ENCODE results near the gene LRRC74B. TPM values are rescaled to one million over a fixed set of nuclear protein-coding genes. Genes with fewer than 3 reads are reported as not detected.
"Not testable (repeated sequence)": the region's sequence is repeated elsewhere in the genome, so short reads cannot be mapped to it uniquely, and the experiment has no call there.

Gene LRRC74B
- polyA plus RNA-seq, 3 donors, result not detected

DNA sequence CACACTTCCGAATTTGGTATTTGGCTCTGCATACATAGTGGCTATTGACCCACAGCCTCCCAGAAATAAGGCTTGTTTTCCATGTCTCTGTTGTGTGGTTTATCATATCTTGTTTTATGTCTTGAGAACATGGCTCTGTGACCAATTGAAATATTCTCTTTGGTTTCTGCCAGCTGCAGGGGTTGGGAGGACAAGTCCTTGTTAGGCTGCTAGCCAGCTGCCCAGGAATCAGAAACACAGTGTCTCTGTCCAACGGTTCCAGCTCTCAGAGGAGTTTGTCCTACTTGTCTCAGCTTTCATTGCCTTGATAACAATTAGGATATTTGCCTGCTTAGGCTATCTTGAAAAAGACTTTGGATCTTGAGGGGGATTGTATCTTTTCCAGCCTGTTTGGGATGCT lies 7.3 kb upstream of the LRRC74B start:
- no peak overlapping the region for H3K4me3 Mint-ChIP-seq
- H3K4me1 Mint-ChIP-seq, result peaks cover 3% of the 10 kb centered on the region
- H3K4me1 ChIP-seq (ENCODE audit: control insufficient read depth in 1 of 2, insufficient read depth in 2 of 2, low read length in 2 of 2), result no peaks in the 10 kb centered on the region
- H3K27me3 Mint-ChIP-seq (ENCODE audit: low read depth in 3 of 3), result peaks cover 6 to 11% (median 7%) of the 10 kb centered on the region in 3 donors
- no peak for DNase-seq
- 64% methylated on average over 1 of the region's 2 CpGs for whole genome bisulfite sequencing (ENCODE audit: insufficient coverage)
- no peak overlapping the region for H3K9ac ChIP-seq (ENCODE audit: insufficient read depth, low read length, poor library complexity, severe bottlenecking)
- peaks cover 0 to 6% of the 10 kb centered on the region in 2 donors for H3K27me3 ChIP-seq (ENCODE audit: control insufficient read depth in 2 of 2, insufficient read depth in 2 of 2, low read length in 2 of 2)
- intact Hi-C loops (cut with micrococcal nuclease), result no loop called here
- H3K27ac Mint-ChIP-seq, result no peak overlapping the region
- no peaks in the 10 kb centered on the region for H3K9me3 ChIP-seq (replicated peaks in 1 of 2; ENCODE audit: control insufficient read depth in 1 of 2, insufficient read depth in 1 of 2, low read length in 2 of 2)
- TF ChIP-seq, protein P1, sequence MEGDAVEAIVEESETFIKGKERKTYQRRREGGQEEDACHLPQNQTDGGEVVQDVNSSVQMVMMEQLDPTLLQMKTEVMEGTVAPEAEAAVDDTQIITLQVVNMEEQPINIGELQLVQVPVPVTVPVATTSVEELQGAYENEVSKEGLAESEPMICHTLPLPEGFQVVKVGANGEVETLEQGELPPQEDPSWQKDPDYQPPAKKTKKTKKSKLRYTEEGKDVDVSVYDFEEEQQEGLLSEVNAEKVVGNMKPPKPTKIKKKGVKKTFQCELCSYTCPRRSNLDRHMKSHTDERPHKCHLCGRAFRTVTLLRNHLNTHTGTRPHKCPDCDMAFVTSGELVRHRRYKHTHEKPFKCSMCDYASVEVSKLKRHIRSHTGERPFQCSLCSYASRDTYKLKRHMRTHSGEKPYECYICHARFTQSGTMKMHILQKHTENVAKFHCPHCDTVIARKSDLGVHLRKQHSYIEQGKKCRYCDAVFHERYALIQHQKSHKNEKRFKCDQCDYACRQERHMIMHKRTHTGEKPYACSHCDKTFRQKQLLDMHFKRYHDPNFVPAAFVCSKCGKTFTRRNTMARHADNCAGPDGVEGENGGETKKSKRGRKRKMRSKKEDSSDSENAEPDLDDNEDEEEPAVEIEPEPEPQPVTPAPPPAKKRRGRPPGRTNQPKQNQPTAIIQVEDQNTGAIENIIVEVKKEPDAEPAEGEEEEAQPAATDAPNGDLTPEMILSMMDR (IDR thresholded peaks at IDR 0.05), result no peak
- no peak overlapping the region for H3K4me2 ChIP-seq (replicated peaks; ENCODE audit: extremely low read depth, low read length, poor library complexity, severe bottlenecking)
- H3K36me3 Mint-ChIP-seq, result no peaks in the 10 kb centered on the region
- H3K27ac ChIP-seq (ENCODE audit: low read depth in 1 of 2, low read length in 2 of 2), result no peak overlapping the region
- H3K79me2 ChIP-seq (ENCODE audit: insufficient read depth, low read length), result no peaks in the 10 kb centered on the region
- no peak overlapping the region for H3K4me3 ChIP-seq (replicated peaks in 1 of 3; ENCODE audit: low read depth in 2 of 3, low read length in 3 of 3)
- no peaks in the 10 kb centered on the region for H3K36me3 ChIP-seq (replicated peaks in 1 of 2; ENCODE audit: control insufficient read depth in 1 of 2, insufficient read depth in 2 of 2, low read length in 2 of 2)
- H4K20me1 ChIP-seq (ENCODE audit: insufficient read depth, low read length), result no peaks in the 10 kb centered on the region
- H2AFZ ChIP-seq (ENCODE audit: insufficient read depth, low read depth, low read length, poor library complexity, severe bottlenecking), result no peak overlapping the region
- peaks cover 0 to 2% (median 0%) of the 10 kb centered on the region in 7 donors for H3K9me3 Mint-ChIP-seq

GRCh38 chr22:21039158-21039557 lies 6.6 kb upstream of the LRRC74B start:
- H3K27ac Mint-ChIP-seq; H3K36me3 ChIP-seq (replicated peaks in 1 of 2; ENCODE audit: control insufficient read depth in 1 of 2, insufficient read depth in 2 of 2, low read length in 2 of 2); DNase-seq; H3K4me3 Mint-ChIP-seq; H3K4me1 ChIP-seq (ENCODE audit: control insufficient read depth in 1 of 2, insufficient read depth in 2 of 2, low read length in 2 of 2); H3K27ac ChIP-seq (ENCODE audit: low read depth in 1 of 2, low read length in 2 of 2); H3K27me3 ChIP-seq (ENCODE audit: control insufficient read depth in 2 of 2, insufficient read depth in 2 of 2, low read length in 2 of 2); H3K9me3 Mint-ChIP-seq; H3K4me1 Mint-ChIP-seq; H3K79me2 ChIP-seq (ENCODE audit: insufficient read depth, low read length); H2AFZ ChIP-seq (ENCODE audit: insufficient read depth, low read depth, low read length, poor library complexity, severe bottlenecking); H4K20me1 ChIP-seq (ENCODE audit: insufficient read depth, low read length); H3K9me3 ChIP-seq (replicated peaks in 1 of 2; ENCODE audit: control insufficient read depth in 1 of 2, insufficient read depth in 1 of 2, low read length in 2 of 2); H3K4me2 ChIP-seq (replicated peaks; ENCODE audit: extremely low read depth, low read length, poor library complexity, severe bottlenecking); H3K4me3 ChIP-seq (replicated peaks in 1 of 3; ENCODE audit: low read depth in 2 of 3, low read length in 3 of 3); H3K9ac ChIP-seq (ENCODE audit: insufficient read depth, low read length, poor library complexity, severe bottlenecking); intact Hi-C loops (cut with micrococcal nuclease); H3K27me3 Mint-ChIP-seq (ENCODE audit: low read depth in 3 of 3); H3K36me3 Mint-ChIP-seq: not testable (repeated sequence)
- WGBS (ENCODE audit: insufficient coverage), result no CpG with 5 or more reads among the region's 5 CpGs

Measured in CD14-positive monocyte (primary cell).